Activated naive CD8-positive, alpha-beta T cell treated with anti-CD3 and anti-CD28 coated beads, Interleukin-2, amount 50 U/mL, for 16 hours (primary cell): ENCODE measurements around the gene BMP7.

Experiments
- DNase-seq: peaks from one replicate; pipeline ENCODE4 v3.0.0-alpha.2; 2020; ENCODE audit warnings: low read depth, low spot score

The BMP7 gene

DNA sequence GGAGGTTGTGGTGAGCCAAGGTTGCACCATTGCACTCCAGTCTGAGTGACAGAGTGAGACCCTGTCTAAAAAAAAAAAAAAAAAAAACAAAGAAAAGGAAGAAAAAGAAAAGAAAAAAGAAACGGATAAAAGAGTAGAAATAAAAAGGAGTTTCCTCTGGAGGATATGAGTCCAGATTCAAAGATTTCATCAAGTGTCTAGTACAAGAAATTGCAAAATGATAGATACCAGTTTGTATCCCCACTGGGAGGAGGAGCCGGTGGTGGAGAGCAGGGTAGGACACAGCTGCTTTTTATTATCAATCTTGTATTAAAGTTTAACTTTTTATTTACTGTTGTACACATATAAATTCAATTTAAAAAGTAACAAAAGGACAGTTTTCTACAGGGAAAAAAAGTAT is 113.9 kb downstream of the BMP7 start:
- DNase-seq, result no peak

DNA sequence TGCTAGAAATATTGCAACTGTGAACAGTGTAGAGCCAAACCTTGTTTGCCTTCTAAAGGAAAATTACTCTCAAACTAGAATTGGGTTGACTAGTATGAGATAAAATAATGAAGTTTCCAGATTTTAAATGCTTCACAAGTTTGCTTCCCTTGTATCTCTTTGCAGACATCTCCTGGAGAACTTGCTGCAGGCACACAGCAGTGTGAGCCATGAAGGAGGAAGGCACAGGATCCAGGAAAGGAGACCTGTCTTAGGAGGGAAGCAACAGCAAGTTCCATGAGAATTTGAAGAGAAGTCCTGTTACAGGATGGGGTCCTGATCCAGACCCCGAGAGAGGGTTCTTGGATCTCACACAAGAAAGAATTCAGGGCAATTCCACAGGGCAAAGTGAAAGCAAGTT is 115.9 kb downstream of the BMP7 start:
- no peak for DNase-seq

DNA sequence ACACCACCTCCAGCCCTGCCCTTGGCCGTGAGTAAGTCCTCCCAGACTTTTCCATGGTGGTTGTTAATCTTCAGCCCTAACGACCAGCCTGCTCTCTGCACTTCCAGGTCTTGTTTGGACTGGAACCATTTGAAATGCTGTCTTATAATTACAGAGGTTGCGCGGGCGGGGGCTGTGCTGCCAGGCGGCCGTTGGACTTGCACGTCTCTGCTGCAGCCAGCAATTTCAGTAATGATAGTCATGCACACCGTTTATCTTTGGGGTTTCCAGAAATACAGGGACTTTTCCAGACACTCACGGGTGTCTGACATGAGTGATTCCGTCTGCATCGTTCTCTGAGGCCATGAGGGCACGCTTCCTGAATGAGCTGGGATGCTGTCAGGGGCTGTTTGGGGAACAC is 118.2 kb downstream of the BMP7 start:
- no peak for DNase-seq

DNA sequence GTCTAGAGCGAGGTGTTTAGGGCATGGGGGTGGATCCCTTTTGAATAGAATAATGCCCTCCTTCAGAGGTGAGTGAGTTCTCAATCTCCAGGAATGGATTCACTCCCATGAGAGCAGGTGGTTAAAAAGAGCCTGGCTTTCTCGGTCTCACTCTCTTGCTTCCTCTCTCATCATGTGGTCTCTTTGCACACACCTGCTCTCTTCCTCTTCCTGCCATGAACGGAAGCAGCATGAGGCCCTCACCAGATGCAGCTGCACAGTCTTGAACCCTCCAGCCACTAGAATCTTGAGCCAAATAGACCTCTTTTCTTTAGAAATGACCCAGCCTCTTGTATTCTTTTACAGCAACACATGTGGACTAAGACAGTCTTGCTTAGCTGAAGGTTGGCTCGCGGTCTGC is 119.3 kb downstream of the BMP7 start:
- no peak for DNase-seq

DNA sequence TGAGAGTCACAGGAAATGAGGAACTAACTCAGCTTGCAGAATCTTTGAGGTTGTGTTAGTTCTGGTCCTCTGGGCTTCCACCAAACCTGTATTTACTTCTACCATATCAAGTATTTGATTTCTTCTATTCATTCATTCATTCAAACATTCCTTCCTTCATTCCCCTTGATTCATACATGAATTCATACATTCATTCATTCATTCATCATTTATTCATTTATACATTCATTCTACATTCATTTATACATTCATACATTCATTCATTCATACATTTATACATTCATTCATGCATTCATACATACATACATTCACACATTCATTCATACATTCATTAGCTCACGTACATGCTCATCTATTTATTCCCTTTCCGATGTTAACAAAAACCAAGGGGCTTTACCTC is 120.3 kb downstream of the BMP7 start:
- DNase-seq, result no peak

DNA sequence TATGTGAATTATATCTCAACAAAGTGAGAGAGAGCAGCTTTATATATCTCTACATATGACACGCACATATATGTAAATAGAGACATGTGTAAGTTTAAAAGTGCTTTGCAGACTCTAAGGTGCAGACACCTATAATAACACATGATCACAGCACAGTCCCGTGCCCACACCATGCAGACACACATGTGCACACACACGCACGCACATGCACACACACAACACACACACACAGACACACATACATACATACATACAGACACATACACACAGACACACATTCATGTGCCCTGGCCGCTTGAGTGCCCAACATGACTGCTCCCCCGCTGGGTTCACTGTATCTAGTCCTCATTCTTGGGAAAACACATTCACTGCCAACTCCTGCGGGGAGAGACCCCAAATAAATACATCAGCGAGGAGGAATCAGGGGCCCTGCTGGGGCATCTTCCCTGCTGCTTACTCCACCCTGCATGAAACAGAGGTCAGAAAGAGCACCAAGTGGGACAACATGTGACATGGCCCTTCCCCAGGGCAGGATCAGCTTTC is 121.3 kb downstream of the BMP7 start:
- no peak for DNase-seq

DNA sequence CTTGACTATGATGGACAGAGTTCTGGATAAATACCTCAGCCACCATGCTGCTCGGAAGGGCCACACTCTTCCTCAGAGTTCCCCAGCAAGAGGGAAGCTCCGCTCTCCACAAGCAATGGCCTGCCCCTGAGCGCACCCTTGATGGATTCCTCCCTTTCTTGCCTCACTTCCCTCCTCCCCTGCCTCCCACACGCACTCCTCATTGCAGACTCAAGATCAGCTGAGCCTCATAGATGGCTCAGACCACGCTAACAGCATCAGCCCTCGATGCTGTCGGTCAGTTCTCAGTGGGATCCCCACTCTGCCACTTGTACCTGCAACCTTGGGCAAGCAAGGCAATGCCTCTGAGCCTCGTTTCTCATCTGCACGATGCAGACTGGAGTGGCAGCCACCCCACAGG is 123.3 kb downstream of the BMP7 start:
- no peak for DNase-seq

DNA sequence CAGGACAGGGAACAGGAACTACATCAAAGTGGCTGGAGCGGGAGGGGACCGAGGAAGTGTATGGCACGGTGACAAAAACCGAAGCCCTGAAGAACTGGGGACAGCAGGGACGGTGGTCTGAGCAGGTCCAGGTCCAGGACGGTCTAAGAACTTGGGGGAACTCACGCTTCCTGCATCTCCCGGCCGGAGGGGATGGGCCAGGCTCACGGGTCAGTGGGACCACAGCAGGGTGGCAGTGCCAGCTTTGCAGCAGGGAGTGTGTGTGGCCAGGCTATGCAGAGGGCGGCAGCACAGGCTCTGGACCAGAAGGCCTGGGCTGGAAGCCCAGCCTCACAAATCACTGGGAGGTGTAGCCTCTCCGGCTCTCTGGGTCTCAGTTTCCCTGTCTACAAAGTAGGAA is 123.8 kb downstream of the BMP7 start:
- no peak for DNase-seq

DNA sequence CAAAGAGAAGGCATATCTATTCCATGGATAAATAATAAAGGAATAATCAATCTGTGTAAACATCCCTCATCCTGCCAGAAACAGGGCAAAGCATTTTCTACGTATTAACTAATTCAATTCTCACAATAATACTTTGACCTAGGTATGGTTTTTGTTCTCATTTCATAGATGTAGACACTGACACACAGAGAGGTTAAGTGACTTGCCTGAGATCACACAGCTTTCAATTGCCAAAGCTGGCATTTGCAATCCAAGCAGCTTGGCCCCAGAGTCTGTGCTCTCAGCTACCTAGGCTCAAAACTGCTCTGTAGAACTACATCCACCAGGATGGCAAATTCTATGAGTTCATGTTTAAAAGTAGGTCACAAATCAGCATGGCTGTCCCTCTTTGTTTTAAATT is 124.9 kb downstream of the BMP7 start:
- no peak for DNase-seq

DNA sequence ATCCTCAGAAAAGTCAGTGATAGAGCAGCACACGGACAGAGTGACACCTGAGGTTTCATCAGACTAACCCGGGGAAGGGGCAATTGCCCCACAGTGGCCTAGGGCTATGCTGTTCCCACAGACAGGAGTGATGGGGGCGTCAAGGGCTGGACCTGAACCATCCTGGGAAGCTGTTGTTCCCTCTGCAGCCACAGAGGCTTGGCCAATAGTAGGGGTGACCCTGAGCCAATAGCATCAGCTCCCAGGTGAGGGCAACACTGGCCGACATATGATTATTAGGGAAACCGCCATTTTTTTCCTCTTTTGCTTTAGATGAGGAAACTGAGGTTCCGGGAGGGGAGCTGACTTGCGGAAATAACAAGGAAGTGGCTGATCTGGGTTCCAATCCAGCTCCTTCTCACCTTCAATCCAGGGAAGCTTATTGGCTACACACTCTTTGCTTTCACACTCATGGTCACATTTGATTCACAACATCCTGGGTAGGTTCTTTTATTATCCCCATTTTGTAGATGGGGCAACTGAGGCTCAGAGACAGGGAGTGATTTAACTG is 126.0 kb downstream of the BMP7 start:
- no peak for DNase-seq

DNA sequence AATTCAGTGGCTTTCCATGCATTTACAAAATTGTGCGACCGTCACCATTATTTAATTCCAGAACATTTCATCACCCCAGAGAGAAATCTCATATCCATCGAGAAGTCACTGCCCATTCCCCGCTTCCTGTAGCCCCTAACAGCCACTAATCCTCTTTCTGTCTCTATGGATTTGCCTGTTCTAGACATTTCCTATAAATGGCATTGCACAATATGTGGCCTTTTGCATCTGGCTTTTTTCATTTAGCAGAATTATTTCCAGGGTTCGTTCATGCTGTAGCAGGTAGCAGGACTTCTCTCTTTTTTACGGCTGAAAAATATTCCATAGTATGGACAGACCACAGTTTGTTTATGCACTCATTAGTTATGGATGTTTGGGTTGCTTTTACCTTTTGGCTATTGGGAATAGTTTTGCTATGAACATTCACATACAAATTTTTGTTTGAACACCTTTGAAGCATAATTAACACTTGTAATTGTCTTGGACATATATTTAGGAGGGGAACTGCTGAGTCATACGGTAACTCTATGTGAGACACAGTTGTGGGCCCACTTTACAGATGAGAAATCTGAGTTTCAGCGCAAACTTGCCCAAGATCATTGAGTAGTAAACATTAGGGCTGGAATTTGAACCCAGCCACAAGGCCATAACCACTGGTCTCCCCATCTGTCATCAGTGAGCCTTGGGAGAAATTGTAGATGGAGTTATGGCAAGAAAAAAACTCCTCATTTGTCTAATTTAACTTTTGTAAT is 126.9 kb downstream of the BMP7 start:
- DNase-seq, result no peak

DNA sequence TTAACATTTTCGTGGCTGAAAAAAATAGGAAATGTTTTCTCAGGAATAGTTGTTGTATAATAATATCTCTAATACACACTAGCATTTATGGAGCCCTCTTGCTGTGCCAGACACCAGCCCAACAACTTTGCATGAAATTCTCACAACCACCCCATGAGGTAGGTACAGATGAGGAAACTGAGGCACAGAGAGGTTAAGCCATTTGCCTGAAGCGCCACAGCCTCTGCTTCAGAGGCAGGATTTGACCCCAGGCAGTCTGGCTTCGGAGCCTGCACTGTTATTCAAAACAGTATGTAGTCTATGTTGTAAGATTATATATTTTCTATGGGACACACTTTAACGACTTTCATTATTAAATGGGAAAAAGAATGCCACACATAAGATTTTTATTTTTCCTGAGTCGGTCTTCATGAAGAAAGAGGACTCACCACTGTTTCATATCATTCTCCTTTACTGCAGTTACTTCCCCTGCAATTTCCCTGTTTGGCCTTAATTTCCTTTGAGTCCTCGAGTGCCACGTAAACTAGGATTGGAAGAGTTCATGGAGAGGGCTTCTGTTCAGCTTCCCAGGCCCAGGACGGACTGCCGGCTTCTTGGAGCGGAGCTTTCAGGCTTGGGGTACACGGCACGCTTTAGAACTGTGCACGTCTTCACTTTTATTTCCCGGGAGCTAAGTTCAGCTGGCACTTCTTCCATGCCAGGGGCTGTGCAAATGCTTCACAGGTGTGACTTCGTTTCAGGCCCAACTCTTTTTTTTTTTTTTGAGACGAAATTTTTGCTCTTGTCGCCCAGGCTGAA is 128.0 kb downstream of the BMP7 start:
- no peak for DNase-seq

DNA sequence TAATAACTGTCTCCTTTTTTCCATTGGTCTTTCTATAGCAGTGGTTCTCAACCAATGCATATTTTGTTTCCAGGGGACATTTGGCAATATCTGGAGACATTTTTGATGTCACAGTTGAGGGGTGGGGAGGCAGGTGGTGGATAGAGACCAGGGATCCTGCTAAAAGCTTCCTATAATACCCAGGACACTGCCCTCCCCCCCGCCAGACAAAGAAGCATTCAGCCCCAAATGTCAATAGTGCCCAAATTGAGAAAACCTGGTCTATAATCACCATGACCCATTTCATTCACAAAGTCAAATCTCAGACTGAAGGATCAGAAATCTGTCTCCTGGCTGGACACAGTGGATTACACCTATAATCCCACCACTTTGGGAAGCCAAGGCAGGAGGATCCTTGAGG is 128.8 kb downstream of the BMP7 start:
- no peak for DNase-seq

DNA sequence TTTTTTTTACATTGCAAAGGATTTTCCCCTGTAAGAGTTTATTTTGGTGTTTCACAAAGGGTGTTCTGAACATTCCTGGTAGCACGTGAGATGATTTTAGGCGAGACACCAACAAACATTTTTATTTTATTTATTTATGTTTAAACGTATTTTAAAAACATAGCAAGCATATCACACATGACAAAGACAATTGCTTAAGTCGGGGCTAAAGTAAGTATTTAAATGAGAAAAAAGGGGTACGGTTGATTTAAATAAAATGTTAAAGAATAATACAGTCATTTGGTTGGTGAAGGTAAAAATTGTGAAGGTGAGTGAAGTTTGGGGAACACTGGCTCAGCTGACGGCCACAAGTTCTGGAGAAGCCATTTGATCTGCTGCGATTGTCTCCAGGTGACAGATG is 129.7 kb downstream of the BMP7 start:
- DNase-seq, result no peak

DNA sequence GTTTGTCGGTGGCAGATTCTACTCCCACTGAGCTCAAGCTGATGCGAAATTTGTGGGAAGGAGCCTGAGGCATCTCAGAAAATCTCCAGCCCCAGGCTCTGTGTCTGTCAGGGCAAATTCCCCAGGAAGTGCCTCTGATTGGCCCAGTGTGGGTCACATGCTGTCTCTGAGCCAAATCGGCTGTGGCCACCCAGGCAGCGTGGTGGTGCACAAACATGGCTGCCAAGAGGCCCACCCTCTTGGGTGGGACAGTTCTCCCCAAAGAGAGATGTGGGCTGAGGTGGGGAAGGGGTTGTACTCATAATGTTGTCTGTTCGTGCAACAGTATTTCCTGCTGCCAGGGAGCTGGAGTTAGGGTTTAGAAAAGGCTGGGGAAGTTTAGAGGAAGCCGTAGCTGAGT is 130.6 kb downstream of the BMP7 start:
- DNase-seq, result no peak

DNA sequence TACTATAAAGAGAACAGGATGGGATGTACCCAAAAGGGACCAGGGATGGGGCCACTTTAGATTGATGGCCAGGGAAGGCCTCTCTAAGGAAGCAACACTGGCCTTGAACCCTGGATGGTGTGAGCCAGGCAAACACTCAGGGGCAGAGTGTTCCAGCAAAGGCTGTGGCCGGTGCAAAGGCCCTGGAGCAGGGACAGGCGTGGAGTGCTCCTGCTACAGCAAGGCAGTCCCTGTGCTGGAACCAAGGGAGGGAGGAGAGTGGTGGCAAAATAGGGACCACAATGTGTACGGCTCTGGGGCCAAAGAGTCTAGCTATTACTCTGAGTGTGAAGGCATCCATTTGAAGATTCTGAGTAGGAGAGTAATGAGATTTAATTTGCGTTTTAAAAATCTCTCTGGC is 131.6 kb downstream of the BMP7 start:
- DNase-seq, result no peak

DNA sequence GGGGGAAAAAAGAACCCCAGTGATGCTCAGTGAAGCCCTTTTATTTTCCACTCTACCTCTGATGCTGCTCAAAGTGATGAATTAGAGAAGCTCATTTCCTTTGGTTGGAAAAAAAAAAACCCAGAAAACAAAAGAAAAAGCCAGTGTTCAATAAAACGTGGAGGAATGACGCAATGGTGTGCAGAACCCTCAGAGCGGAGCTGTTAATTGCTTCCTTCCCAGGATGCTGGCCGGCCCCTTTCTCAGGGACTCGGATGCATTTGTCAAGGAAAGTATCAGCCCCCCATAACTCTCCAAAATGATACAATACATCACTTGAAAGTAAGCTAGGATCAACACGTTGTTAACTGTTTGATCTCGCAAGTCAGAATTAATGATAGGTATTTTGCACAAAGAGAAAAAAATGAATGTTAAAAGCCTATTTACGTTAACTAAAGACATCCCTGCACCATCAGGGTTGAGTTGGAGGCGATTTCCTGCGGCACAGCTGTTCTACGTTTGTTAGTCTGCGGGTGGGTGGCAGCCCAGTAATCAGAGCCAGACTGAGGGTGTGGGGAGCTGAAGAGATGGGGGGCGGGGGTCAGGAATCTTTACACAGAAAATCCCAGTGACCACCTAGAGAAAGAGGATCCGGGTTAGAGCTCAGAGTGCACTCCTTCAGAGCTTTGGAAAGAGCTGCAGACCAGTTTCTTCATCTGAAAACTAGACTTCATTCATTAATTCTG is 132.4 kb downstream of the BMP7 start:
- no peak for DNase-seq

DNA sequence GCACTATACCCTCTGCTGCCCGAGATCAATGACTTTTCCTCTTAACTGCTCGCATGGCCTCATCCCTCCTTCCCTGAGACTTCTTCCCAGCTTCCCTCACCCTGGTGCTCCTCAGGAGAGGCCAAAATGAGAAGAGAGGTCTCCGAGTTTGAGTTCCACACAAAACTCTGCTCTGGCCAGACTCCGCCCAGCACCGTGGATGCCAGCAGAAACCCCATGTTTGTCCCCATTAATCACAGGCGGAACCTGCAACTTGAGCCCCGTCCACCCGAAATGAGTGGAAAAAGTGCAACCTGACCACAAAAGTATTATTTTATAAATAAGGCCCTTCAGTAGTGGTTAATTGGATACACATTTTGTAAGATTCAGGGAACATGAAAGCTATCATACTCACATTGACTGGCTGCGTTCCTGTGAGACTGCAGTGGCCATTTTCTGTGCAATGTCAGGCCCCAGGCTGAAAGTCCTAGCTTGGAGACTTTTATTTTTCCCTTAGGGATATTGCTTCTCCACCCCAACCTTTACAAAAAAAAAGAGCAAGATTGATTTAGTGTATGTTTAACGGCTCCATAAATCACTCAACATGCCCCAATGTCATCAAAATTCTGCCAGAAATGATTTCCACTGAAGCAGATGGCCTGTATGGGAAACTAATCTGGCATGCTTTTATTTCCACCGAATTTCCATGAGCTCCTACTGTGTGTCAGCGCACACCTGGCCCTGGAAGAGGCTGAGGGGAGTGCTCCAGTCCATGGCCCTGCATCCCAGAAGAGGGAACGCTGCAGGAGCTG is 134.6 kb downstream of the BMP7 start:
- DNase-seq, result no peak

DNA sequence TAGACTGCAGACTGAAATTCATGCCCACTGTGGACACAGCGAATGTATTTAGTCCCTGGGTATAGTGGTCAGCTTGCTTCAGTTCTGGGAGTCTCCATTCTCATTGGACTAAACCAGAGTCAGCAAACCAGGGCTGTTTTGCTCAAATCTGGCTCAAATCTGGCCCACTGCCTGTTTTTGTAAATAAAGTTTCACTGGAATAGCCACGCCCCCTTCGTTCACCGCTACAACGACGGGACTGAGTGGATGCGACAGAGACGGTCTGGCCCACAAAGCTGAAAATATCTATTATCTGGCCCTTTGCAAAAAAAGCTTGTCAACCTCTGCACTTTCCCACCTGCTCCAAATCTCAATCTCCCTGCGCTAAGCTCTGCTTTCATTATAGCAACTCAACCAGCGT is 135.4 kb downstream of the BMP7 start:
- no peak for DNase-seq

DNA sequence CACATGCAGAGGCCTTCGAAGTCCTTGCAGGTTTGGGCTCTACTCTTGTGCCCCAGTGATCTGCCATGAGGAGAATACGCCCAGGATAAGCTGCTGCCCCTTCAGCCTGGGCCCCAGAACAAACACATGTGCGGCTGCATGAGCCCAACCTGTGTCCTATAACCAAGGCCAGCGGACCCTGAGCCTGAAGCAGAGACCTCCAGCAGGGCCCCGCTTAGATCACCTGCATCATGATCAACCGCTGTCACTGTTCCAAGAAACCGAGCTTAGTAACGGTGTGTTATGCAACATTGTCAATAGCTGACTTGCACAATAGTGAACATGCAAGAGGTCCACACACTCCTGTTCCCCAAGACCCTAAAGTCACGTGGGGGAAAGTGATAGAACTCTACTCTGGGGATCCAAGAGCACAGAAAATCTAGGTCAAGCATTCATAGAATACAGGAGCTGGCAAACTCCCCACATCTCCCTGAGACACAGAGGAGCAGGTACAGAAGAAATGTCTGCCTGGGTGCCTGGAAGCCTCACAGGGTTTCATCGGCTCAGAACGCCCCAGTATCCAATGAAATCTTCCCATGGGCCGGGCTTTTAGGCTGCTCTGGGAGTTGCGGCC is 136.2 kb downstream of the BMP7 start:
- no peak for DNase-seq

DNA sequence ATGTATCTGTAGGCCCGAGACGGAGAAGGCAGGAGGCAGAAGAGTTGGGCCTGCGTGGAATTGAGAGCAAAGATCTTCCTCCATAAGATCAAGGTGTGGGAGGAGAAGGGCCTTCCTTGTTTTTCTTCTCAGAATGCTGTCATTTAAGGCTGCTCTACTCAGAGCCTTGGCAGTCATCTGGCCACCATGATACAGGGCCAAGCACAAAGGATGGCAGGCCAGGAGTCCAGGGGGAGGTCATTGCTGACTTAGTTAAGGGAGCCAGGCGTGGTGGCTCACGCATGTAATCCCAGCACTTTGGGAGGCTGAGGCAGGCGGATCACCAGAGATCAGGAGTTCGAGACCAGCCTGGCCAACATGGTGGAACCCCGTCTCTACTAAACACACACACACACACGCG is 137.1 kb downstream of the BMP7 start:
- DNase-seq, result no peak
